Suprapubic skin (tissue), 4 donors: ENCODE measurements around the gene GOLGA6B.
"Not testable (repeated sequence)": the region's sequence is repeated elsewhere in the genome, so short reads cannot be mapped to it uniquely, and the experiment has no call there.

Source experiments
- CTCF ChIP-seq, 2 donors: fragments of 200-600 bp in 1 of 2; fragments of 450-650 bp in 1 of 2; sonication (generic) in 1 of 2; IDR thresholded peaks; one replicate each; pipeline ENCODE4 v1.5.1; 2016 to 2019; ENCODE audit warnings: antibody characterized with exemption in 2 of 2, mild to moderate bottlenecking in 1 of 2, moderate library complexity in 1 of 2
- EP300 ChIP-seq: sonication (generic); formaldehyde crosslinking; IDR thresholded peaks from one replicate; pipeline ENCODE4 v1.6.1; 2017; ENCODE audit warnings: antibody characterized with exemption
- POLR2A ChIP-seq, 2 donors: fragments of 450-650 bp; IDR thresholded peaks; one replicate each; pipeline ENCODE4 v1.6.1; 2017; ENCODE audit warnings: antibody characterized with exemption in 2 of 2, mild to moderate bottlenecking in 2 of 2, moderate library complexity in 2 of 2
- POLR2AphosphoS5 ChIP-seq, 3 donors: sonication (generic); formaldehyde crosslinking; IDR thresholded peaks; one replicate each; pipeline ENCODE4 v1.6.1; 2017; ENCODE audit warnings: antibody characterized with exemption in 3 of 3

GRCh38 chr15:72670656-72671352 lies 16.3 kb downstream of the GOLGA6B start:
- TF ChIP-seq CTCF (IDR thresholded peaks at IDR 0.05), result peak; percentile 25 to 80
- not testable (repeated sequence) for TF ChIP-seq POLR2A (IDR thresholded peaks at IDR 0.05); POLR2AphosphoS5 (IDR thresholded peaks at IDR 0.05); EP300
